Astrocyte (in vitro differentiated cells and primary cell): Measurements from ENCODE around the gene CNTN5.

Experiments
- CTCF ChIP-seq: IDR thresholded peaks from 2 replicates; pipeline ENCODE4 v1.5.1; 2011; ENCODE audit warnings: low read depth, mild to moderate bottlenecking, inconsistent platforms, low read length, moderate library complexity; ENCODE audit not compliant: insufficient read depth
- EZH2 ChIP-seq: IDR thresholded peaks from 2 replicates; pipeline ENCODE4 v1.6.1; 2012; ENCODE audit warnings: mild to moderate bottlenecking, low read length, inconsistent platforms; ENCODE audit not compliant: insufficient read depth

DNA sequence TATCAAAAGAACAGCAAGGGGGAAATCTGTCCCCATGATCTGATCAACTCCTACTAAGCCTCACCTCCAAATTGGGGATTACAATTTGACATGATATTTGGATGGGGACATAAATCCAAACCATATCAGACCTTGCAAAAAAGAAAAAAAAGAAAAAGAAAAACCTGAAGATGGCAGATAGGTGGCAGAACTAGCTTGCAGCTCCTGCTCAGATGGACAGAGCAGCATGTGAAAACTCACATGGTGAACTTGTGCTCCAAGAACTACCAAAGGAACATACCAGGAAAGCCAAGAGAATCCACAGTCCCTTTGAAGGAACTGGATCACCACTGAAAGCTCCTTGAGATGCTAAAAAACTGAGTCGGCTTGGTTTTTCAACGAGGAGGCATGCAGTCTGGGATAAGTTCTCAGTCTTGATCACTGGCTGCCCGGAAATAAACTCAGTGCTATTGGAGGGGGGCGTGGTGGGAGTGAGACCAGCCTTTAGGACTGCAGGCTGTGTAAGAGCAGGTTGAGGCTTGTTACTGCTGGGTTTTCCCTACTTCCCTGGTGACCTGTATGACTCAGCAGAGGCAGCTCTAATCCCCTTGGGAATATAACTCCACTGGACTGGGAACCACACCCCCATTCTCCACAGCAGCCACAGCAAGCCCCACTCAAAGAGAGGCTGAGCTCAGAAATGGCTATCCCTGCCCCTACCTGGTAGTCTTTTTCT is 1308.0 kb downstream of the CNTN5 start:
- no peak for TF ChIP-seq CTCF
- no peak for TF ChIP-seq EZH2
